NOMO-1 treated with DMSO at 0.1 percent for 48 hours (cell line): Measurements from ENCODE around the gene EIF5A.

Source experiments
- DNase-seq: peaks from one replicate; lab custom pipeline; 2025; ENCODE audit not compliant: unreplicated experiment; lab: John Stamatoyannopoulos, UW

The EIF5A gene

GRCh38 chr17:7284911-7285310 is 22.5 kb upstream of the EIF5A start:
- DNase-seq, result no peak

DNA sequence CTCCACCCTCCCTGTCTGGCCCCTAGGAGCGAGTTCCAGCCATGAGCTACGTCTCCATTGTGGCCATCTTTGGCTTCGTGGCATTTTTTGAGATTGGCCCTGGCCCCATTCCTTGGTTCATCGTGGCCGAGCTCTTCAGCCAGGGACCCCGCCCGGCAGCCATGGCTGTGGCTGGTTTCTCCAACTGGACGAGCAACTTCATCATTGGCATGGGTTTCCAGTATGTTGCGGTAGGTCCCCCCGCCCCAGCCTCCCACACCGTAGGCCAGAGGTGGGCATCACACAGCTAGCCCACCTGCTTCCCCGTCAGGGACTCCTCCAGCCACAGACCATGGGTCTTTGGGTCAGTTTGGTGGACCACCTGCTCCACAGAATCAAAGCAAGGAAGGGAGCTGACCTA is 21.7 kb upstream of the EIF5A start:
- no peak for DNase-seq

GRCh38 chr17:7289256-7290032 is 18.0 kb upstream of the EIF5A start:
- no peak for DNase-seq

DNA sequence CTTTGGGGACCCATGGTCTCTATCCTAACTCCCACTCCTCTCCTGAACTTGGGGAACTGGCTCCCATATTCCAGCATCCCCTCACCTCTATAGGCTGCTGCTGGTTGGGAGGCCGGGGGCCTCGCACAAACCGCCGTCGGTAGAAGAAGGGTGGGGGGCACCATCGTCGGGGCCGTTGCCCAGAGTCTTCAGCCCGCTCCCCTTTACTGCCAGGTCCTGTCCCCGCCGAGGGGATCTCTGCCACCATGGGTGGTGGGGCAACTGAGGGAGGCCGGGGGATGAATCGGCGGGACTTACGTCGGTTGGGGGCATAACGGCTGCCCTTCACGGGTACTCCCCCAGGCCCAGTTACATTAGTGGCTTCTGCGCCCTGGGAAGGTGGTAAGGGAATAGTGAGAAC is 17.3 kb upstream of the EIF5A start:
- DNase-seq, result no peak

DNA sequence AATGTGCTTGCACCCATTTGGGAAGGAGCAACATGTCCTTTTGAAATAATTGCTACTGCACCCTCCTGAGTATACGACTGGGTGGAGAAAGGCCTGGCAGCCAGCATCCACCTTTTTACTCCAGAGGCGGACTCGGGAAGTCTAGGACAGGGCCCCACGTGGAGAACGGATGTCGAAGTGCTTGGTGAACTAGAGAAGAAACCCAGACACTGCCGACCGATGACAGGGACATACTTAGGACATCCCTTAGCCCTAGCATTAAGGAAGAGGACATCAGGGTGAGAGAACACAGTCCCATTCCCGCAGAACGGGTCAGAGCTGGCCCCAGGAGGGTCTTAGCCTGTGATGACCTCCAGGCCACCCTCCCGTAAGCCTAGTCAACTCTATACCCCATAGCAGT is 16.7 kb upstream of the EIF5A start:
- DNase-seq, result no peak

- DNase-seq, result no peak
Measured at GRCh38 chr17:7292194-7292593, 15.2 kb upstream of the EIF5A start.

DNA sequence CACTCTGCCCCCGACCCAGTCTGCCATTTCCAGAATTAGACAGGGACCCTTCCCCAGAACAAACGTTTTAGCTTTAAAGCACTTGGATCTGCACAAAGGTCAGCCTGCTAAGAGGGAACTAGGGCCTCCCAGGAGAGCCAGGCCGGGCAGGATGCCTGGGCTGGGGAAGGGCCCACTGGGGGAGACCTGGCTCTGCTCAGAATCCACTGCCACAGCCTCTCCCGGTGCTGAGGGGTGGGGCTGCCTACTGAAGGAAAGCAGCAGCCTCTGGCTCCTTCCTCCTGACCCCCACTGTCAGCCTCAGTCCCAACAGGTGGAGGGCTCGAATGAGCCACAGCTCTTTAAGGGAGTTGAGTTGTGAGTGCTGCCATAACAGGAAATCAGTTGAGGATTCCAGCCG is 14.7 kb upstream of the EIF5A start:
- DNase-seq, result no peak

DNA sequence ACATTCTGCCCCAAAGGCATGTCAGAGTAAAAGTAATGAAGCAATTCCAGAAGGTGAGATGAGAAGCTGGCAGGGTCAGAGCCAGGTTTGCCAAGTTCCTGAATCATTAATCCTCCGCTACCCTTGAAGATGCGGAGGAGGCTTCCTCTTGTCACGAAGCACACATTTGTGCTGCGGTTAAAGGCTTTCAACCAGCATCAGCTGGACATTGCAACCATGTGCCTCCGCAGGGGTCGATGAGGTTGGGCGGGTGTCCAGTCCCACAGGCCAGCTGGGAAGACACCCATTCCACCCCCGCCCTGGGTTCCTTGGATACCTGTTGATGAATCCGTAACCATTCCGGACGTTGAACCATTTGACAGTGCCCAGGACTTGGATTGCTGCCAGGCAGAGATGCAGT is 14.3 kb upstream of the EIF5A start:
- DNase-seq, result no peak

DNA sequence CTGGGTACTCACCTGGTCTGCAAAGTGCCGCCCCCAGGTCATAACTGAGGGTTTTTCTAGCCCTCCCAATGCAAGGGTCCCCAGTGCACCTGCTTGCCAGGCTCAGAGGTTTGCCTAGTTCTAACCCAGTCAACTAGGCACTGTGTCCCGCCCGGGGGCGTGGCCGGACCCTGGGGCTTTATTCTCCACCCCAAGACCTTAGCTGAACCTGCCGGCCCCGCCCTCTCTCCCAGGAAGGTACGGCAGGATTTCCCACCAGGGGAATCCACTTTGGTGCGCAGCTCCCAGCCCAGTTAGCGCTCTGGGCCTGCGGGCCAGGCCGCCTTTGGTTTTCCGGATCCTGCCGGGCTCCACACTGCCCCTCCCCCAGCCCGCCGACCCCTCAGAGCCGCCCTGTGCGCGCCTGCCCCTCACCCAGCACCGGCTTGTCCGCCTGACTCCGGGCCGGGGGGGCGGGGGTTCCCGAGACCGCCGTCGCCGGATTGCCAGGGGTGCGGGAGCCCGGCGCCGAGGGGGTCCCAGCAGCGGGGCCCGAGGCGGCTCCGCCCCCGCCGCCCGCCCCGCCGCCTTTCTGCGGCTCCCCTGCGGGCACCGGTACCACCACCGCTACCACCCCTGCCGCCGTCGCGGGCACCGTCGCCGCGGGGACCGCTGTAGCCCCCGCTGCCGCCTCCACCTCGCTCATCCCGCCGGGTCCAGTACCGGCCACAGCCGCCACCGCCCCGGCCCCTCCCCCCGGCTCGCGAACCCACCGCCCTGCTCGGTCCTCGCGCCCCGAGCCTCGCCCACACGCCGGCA is 13.4 kb upstream of the EIF5A start:
- no peak for DNase-seq

- DNase-seq, result peak; percentile 66
Measured at GRCh38 chr17:7294614-7295153, 12.7 kb upstream of the EIF5A start, which contains the start of gene YBX2. Gene YBX2, minus strand, starts transcription at chr17:7294639. Its CDS starts 139 bp downstream, at chr17:7294500.

DNA sequence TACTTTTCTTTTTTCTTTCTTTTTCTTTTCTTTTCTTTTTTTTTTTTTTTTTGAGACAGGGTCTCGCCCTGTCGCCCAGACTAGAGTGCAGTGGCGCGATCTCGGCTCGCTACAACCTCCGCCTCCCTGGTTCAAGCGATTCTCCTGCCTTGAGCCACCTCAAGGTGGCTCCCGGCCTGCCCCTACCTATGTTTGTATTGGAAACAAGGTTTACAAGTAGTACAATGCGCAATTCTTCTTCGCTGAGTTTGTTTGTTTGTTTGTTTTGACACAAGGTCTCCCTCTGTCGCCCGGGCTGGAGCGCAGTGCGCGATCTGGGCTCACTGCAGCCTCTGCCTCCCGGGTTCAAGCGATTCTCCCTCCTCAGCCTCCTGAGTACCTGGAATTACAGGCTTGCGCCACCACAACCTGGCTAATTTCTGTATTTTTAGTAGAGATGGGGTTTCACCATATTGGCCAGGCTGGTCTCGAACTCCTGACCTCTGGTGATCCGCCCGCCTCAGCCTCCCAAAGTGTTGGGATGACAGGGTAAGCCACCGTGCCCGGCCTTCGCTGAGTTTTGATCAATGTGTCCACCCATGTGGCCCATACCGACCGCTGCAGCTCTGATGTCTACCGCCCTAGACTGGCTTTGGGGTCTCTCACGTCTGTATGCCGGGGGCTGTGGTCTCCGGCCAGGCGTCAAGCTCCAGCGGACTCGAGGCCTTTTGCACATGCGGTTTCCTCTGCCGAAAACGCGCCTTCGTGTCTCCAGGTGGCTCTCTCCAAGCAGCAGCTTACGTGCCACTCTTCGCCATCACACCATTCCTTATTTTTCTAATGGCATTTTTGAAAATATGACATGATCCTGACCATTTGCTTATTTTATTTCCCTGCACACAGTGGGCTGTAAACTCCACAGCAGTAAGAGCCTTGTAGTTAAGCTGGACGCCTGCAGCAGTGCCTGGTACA is 11.9 kb upstream of the EIF5A start:
- no peak for DNase-seq

DNA sequence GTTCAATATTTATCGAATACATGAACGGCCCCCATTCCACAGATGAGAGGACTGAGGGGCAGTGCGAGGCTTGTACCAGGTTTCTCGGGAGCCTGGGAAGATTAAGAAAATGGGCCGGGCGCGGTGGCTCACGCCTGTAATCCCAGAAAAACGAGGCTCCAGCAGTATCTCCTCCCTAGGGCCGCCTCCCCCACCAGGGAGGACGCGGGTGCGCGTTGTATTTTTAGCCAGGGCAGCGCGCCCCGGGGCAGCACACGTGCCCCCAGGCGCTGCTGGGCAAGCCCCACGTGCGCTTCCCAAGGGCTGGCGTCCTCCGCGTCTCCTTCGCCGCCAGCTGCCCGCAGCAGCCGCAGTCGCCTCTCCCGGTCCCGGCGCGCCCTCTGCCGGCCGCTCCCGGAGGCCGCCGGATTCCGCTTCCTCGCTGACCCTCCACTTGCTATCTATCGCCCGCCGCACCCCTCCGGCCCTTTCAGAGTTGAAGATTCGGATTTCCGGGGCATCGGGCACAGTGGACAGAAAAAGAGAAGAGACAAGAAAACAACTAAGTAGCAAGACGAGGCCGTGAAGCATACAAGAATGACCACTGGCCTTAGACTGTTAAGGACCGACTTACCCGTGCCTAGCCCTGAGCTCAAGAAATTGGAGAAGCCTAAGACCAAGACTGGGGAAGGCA is 11.1 kb upstream of the EIF5A start:
- peak; percentile 73 for DNase-seq

DNA sequence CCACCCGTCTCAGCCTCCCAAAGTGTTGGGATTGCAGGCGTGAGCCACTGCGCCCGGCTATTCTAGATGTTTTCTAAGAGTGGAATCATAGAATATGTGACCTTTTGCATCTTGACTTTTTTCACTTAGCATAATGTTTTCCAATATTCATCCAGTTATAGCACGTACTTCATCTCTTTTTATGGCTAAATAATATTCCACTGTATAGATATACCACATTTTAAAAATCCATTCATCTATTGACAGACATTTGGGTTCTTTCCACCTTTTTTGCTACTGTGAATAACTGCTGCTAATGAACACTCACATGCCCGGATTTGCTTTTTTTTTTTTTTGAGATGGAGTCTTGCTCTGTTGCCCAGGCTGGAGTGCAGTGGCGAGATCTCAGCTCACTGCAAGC is 3.2 kb upstream of the EIF5A start:
- DNase-seq, result no peak

DNA sequence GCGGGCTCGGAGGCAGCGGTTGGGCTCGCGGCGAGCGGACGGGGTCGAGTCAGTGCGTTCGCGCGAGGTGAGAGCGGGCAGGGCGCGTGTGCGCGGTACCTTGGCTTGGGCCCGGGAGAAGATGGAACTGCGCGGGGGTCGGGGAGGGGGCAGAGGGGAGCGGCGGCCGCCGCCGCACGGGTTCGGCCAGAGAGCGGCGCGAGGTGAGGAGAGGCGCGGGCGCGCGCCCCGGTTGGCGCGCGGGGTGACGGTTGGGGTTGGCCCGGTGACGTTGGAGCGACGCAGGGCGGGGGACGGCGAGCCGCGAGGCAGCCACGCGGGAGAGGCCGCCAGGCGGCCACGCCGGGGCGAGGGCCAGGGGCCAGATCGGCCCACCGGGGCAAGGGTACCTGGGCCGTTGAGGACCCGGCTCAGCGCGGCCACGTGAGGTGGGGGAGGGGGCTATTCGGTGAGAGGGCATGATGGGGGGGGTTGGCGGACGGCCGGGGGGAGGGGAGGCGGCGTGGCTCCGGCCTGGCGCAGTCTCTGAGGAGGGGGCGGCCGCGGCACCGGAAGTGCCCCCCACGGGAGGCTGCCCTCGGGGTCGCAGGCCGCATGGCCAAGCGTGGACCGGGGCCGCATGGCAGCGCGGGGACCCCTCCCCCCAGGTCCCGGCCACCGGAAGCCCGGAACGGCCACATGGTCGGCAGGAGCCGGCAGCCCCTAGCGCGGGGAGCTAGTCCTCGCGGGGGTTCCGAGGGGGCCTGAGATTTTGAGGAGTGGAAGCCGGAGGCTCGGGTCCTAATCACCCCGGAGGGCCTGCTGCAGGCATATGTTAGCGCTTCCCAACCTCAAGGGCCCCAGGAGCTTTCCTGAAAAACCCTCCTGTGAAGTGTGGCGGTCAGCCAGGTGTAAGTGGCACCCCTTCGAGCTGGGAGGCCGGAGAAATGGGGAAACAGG is 527 bp downstream of the EIF5A start:
- peak; percentile 39 for DNase-seq

DNA sequence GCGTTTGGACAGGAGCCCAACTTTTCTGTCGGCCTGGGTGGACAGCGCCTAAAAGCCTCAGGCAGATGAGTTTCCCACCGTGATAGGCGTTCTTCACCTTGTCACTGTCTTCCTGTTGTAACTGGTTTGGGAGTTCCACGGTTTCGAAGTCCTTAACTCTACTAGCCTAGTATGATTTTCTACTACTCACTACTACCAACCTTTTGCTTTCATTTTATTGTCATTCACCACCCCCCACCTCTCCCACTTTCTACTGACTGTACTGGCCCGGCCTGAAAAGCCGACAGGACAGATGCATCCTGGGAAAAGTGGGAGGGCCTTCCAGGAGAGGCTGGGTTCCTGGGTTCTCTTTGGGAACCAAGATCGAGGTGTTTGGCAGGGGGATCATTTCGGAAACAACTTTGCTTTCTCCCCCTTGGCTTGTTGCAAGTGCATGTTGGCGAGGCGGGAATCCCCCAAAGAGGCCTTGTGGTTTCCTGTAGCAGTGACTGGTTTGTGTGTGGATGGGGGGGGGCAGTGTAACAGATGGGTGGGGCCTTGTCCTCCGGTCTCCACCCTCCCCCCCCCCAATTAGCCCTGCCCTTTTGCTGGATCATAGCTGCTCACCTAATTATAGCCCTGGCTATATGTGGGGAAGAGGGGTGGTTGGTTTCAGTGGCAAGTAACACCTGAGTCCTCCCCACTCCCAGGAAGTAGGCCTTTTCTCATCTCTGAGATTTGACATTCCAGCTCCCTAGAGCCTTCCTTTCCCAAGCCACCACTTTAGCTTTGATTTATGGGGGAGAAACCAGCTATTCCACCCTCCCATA is 1.4 kb downstream of the EIF5A start:
- peak; percentile 76 for DNase-seq

DNA sequence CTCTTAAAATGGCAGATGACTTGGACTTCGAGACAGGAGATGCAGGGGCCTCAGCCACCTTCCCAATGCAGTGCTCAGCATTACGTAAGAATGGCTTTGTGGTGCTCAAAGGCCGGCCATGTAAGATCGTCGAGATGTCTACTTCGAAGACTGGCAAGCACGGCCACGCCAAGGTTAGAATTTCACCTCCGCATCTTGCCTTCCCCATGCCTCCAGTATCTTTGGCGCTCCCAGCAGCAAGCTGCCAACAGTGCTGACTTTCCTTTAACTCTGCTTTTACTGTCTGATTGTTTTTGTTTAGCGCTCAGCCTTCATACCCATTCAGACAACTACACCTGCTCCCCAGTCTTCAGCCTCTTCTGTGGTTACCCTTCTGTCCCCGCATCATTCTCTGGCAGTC is 2.2 kb downstream of the EIF5A start:
- DNase-seq, result no peak

GRCh38 chr17:7311110-7311705 is 3.8 kb downstream of the EIF5A start:
- no peak for DNase-seq

DNA sequence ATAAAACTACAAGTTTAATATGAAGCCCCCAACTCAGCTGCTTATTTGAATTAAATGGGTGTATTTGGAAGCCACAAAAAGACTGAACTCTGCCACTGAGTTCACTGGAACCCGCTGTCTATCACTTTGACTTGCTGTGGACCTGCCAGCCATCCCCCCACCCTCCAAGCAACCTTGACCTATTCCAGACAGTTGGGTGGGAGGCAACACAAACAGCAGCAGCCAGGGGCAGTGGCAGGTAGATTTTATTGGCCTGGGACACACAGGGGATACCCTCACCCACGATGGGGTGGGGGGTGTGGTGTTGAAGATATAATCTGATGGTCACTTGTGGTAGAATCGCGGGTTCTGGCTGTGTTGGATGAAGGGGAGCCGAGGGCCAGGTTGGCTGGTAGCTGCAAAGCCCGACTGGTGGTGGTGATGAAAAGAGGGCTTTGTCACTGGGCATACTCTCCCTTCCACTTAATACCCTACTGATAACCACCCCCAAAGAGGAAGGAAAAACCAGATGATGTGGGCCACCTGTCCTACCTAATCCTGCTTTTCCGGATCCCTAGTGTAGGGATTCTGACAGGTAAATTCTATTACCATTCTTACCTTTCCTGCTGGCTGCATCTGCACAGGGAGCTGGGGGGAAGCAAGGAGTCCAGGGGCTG is 5.1 kb downstream of the EIF5A start:
- no peak for DNase-seq
